HL-60 (cell line): ENCODE measurements around the gene RPUSD1.
A peak's percentile ranks its signal among the peaks of the same experiment; 100 is the strongest.

ENCODE experiments used
- DNase-seq, 2 experiments: peaks; one replicate each; pipeline ENCODE4 v3.0.0-alpha.2; 2010 to 2020; ENCODE audit warnings: low read depth in 1 of 2, low spot score in 1 of 2
- H3K27ac ChIP-seq: fragments of 250-450 bp; sonication (Bioruptor Pico); replicated peaks from 2 replicates; pipeline ENCODE4 v1.5.1; 2020; ENCODE audit warnings: mild to moderate bottlenecking, moderate library complexity
- H3K27me3 ChIP-seq: fragments of 250-450 bp; sonication (Bioruptor Pico); 2 replicates; pipeline ENCODE4 v1.5.1; 2021; ENCODE audit warnings: mild to moderate bottlenecking, moderate library complexity; ENCODE audit not compliant: insufficient read depth, poor library complexity, severe bottlenecking
- H3K4me3 ChIP-seq: replicated peaks from 2 replicates; pipeline ENCODE4 v1.5.1; 2011; ENCODE audit warnings: mild to moderate bottlenecking, control low read depth, low read length; ENCODE audit not compliant: insufficient read depth
- GABPA ChIP-seq: IDR thresholded peaks from 2 replicates; pipeline ENCODE4 v1.6.1; 2012; ENCODE audit warnings: low read depth
- POLR2AphosphoS5 ChIP-seq: IDR thresholded peaks from 2 replicates; pipeline ENCODE4 v1.6.1; 2012; ENCODE audit warnings: low read depth
- REST ChIP-seq: IDR thresholded peaks from 2 replicates; pipeline ENCODE4 v1.6.1; 2012; ENCODE audit warnings: low read depth; ENCODE audit not compliant: insufficient replicate concordance
- SPI1 ChIP-seq: IDR thresholded peaks from 2 replicates; pipeline ENCODE4 v1.6.1; 2012; ENCODE audit warnings: low read depth, mild to moderate bottlenecking, borderline replicate concordance
- TF ChIP-seq, protein P1 (sequence below): IDR thresholded peaks from one replicate; pipeline ENCODE4 v1.5.1; 2011; ENCODE audit warnings: low read length, control low read depth, inconsistent platforms; ENCODE audit not compliant: insufficient read depth

The RPUSD1 gene

GRCh38 chr16:789191-789850 is 1.1 kb upstream of the RPUSD1 start:
- Histone ChIP-seq H3K27me3 (no peaks in the 10 kb centered on the region), H3K27ac (peak overlapping the region; percentile 84), H3K4me3 (peak overlapping the region; percentile 98)
- DNase-seq = no peak
- no peak for TF ChIP-seq GABPA
- no peak for TF ChIP-seq REST
- TF ChIP-seq, protein P1, sequence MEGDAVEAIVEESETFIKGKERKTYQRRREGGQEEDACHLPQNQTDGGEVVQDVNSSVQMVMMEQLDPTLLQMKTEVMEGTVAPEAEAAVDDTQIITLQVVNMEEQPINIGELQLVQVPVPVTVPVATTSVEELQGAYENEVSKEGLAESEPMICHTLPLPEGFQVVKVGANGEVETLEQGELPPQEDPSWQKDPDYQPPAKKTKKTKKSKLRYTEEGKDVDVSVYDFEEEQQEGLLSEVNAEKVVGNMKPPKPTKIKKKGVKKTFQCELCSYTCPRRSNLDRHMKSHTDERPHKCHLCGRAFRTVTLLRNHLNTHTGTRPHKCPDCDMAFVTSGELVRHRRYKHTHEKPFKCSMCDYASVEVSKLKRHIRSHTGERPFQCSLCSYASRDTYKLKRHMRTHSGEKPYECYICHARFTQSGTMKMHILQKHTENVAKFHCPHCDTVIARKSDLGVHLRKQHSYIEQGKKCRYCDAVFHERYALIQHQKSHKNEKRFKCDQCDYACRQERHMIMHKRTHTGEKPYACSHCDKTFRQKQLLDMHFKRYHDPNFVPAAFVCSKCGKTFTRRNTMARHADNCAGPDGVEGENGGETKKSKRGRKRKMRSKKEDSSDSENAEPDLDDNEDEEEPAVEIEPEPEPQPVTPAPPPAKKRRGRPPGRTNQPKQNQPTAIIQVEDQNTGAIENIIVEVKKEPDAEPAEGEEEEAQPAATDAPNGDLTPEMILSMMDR = no peak
- no peak for TF ChIP-seq SPI1
- no peak for TF ChIP-seq POLR2AphosphoS5

- peak within 1 kb of the TSS; percentile 98 for H3K4me3 ChIP-seq
- H3K27me3 ChIP-seq = no peaks in the 10 kb centered on the region
- peak; percentile 83 to 87 for DNase-seq
- TF ChIP-seq REST (no peak), POLR2AphosphoS5 (no peak)
- peak within 1 kb of the TSS; percentile 84 for H3K27ac ChIP-seq
Measured at GRCh38 chr16:788399-789126, 382 bp upstream of the RPUSD1 start, which contains the start of gene CHTF18. Gene CHTF18, plus strand, starts transcription at chr16:788620. Its CDS starts 65 bp downstream, at chr16:788685.

DNA sequence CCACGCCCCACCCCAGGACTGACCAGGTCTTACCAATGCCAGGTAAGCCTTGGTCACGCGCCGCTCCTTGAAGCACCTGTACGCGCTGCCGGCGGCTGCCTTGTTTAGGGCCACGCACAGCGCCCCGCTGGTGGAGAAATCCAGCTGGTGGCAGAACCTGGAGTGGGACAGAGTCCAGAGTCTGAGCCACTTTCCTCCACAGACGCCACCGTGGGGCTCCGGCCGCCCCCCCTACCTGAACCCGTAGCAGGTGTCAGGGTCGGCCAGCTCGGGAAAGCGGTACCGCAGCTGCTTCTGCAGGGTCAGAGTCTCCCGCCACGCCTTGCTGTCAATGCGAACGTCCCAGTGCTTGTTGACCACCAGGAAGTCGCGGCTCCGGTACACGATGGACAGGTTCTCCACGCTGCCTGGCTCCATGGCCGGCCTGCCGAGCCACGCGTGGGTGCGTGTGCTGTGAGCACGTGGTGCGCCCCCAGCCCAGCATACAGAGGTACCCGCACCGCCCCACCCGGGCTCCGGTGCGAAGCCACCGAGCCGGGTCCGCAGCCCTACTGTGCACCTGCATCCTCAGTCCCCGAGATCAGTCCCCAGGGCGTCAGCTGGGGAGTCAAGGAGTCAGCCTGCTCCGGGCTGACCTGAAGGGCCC is 737 bp downstream of the RPUSD1 start:
- Histone ChIP-seq H3K4me3 (peak overlapping the region; percentile 87), H3K27ac (peak overlapping the region; percentile 81), H3K27me3 (peaks cover 7% of the 10 kb centered on the region)
- TF ChIP-seq GABPA (no peak), POLR2AphosphoS5 (no peak), SPI1 (no peak), REST (no peak)
- TF ChIP-seq, protein P1 = no peak
- no peak for DNase-seq
